Natural killer cell treated with Interleukin-12 subunit alpha and Interleukin-12 subunit beta and Interleukin-15 and Interleukin-18, amount 100 ng/mL, for 72 hours (primary cell): Measurements from ENCODE around the gene EEIG1. TPM values are rescaled to one million over a fixed set of nuclear protein-coding genes. Genes with fewer than 3 reads are reported as not detected.

Source experiments
- ATAC-seq, 2 donors: fragments of 150-1000 bp; cut with Tn5 transposase in 1 of 2; sonication (Bioruptor Pico), chemical (Tn5 transposase) in 1 of 2; 2 replicates each; pipeline ENCODE4 v1.10.0; 2021
- DNase-seq: peaks from one replicate; pipeline ENCODE4 v3.0.0; 2022; ENCODE audit warnings: low spot score
- H3K27ac Mint-ChIP-seq, 2 donors: 1 replicate in 1 of 2; 2 replicates in 1 of 2; pipeline ENCODE4 v1.8.0; 2022; ENCODE audit warnings: mixed read lengths in 2 of 2, mild to moderate bottlenecking in 1 of 2, moderate library complexity in 1 of 2
- H3K27me3 Mint-ChIP-seq, 2 donors: 1 replicate in 1 of 2; 2 replicates in 1 of 2; pipeline ENCODE4 v1.8.0; 2022; ENCODE audit warnings: mixed read lengths in 2 of 2
- H3K36me3 Mint-ChIP-seq: one replicate; pipeline ENCODE4 v1.8.0; 2022; ENCODE audit warnings: mixed read lengths
- H3K4me1 Mint-ChIP-seq, 2 donors: 1 replicate in 1 of 2; 2 replicates in 1 of 2; pipeline ENCODE4 v1.8.0; 2022; ENCODE audit warnings: low read depth in 2 of 2, mixed read lengths in 2 of 2, mild to moderate bottlenecking in 1 of 2
- H3K4me3 Mint-ChIP-seq: one replicate; pipeline ENCODE4 v1.8.0; 2022; ENCODE audit warnings: mixed read lengths
- H3K9me3 Mint-ChIP-seq: 2 replicates; pipeline ENCODE4 v1.8.0; 2022; ENCODE audit warnings: mixed read lengths
- total RNA-seq, 2 donors: library from RNA; stranded (reverse); gene quantifications; one replicate each; pipeline ENCODE4 v1.2.3, GENCODE V29; 2022

EEIG1 gene
- total RNA-seq, 2 donors from 2014 or later = 8.2 to 16.4 TPM

- H3K4me1 Mint-ChIP-seq = peaks cover 29 to 37% of the 10 kb centered on the region in 2 donors
- no peak overlapping the region for H3K4me3 Mint-ChIP-seq
- peak overlapping the region in 1 of 2 donors; percentile 65 for H3K27ac Mint-ChIP-seq
- H3K27me3 Mint-ChIP-seq = no peaks in the 10 kb centered on the region
- no peak for DNase-seq
- no peaks in the 10 kb centered on the region for H3K9me3 Mint-ChIP-seq
- no peak for ATAC-seq
- no peaks in the 10 kb centered on the region for H3K36me3 Mint-ChIP-seq
These were observed 5.1 kb downstream of the EEIG1 start for GRCh38 chr9:127975376-127976315.

GRCh38 chr9:127974769-127975261 is 6.0 kb downstream of the EEIG1 start:
- peaks cover 34 to 40% of the 10 kb centered on the region in 2 donors for H3K4me1 Mint-ChIP-seq
- H3K4me3 Mint-ChIP-seq = no peak overlapping the region
- H3K27me3 Mint-ChIP-seq = no peaks in the 10 kb centered on the region
- peak overlapping the region in 1 of 2 donors; percentile 36 for H3K27ac Mint-ChIP-seq
- H3K9me3 Mint-ChIP-seq = no peaks in the 10 kb centered on the region
- ATAC-seq = no peak
- no peaks in the 10 kb centered on the region for H3K36me3 Mint-ChIP-seq
- DNase-seq = no peak

GRCh38 chr9:127974001-127974768 is 6.6 kb downstream of the EEIG1 start:
- ATAC-seq (no peak), DNase-seq (no peak)
- Mint-ChIP-seq H3K27me3 (no peaks in the 10 kb centered on the region), H3K4me1 (peaks cover 36 to 38% of the 10 kb centered on the region in 2 donors), H3K9me3 (no peaks in the 10 kb centered on the region), H3K4me3 (no peak overlapping the region), H3K27ac (peak overlapping the region in 1 of 2 donors; percentile 36), H3K36me3 (no peaks in the 10 kb centered on the region)

- no peak overlapping the region for H3K27ac Mint-ChIP-seq
- DNase-seq (no peak), ATAC-seq (no peak)
- peaks cover 37 to 39% of the 10 kb centered on the region in 2 donors for H3K4me1 Mint-ChIP-seq
- no peaks in the 10 kb centered on the region for H3K27me3 Mint-ChIP-seq
- H3K9me3 Mint-ChIP-seq = no peaks in the 10 kb centered on the region
- H3K4me3 Mint-ChIP-seq = no peak overlapping the region
- no peaks in the 10 kb centered on the region for H3K36me3 Mint-ChIP-seq
These were observed 7.4 kb downstream of the EEIG1 start for GRCh38 chr9:127973169-127974000.

DNA sequence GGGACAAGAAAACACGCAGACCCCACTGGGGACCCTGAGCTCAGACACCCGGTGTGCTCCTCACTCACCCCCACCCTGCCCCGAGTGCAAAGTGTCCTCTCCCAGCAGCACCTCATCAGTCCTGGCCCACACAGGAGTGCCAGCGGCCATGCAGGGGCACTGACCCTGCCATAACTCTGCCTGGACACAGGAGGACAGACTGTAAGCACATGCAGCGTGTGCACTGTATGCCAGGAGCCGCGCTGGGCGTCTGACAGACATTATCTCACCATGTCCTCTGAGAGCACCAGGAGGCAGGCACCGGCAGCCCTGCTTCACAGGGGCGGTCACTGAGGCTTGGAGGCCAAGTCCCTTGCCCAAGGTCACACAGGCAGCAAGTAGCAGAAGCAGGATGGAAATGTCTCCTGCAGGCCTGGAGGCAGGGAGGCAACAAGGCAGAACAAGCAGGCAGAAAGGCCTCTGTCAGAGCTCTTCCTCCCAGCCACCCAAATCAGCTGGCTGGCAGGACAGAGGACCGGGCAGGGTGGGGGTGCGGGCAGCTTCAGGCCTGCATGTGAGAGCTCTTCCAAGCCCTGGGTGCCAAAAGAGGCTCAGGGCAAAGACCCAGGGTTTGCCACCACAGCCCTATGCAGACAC is 8.4 kb downstream of the EEIG1 start:
- H3K27ac Mint-ChIP-seq = peak overlapping the region; percentile 39 to 79
- peaks cover 39% of the 10 kb centered on the region in 2 donors for H3K4me1 Mint-ChIP-seq
- no peaks in the 10 kb centered on the region for H3K36me3 Mint-ChIP-seq
- ATAC-seq (no peak), DNase-seq (no peak)
- H3K27me3 Mint-ChIP-seq = no peaks in the 10 kb centered on the region
- no peaks in the 10 kb centered on the region for H3K9me3 Mint-ChIP-seq
- no peak overlapping the region for H3K4me3 Mint-ChIP-seq

GRCh38 chr9:127971357-127972235 is 9.2 kb downstream of the EEIG1 start:
- no peak for DNase-seq
- peaks cover 39% of the 10 kb centered on the region in 2 donors for H3K4me1 Mint-ChIP-seq
- peak overlapping the region; percentile 61 for H3K4me3 Mint-ChIP-seq

DNA sequence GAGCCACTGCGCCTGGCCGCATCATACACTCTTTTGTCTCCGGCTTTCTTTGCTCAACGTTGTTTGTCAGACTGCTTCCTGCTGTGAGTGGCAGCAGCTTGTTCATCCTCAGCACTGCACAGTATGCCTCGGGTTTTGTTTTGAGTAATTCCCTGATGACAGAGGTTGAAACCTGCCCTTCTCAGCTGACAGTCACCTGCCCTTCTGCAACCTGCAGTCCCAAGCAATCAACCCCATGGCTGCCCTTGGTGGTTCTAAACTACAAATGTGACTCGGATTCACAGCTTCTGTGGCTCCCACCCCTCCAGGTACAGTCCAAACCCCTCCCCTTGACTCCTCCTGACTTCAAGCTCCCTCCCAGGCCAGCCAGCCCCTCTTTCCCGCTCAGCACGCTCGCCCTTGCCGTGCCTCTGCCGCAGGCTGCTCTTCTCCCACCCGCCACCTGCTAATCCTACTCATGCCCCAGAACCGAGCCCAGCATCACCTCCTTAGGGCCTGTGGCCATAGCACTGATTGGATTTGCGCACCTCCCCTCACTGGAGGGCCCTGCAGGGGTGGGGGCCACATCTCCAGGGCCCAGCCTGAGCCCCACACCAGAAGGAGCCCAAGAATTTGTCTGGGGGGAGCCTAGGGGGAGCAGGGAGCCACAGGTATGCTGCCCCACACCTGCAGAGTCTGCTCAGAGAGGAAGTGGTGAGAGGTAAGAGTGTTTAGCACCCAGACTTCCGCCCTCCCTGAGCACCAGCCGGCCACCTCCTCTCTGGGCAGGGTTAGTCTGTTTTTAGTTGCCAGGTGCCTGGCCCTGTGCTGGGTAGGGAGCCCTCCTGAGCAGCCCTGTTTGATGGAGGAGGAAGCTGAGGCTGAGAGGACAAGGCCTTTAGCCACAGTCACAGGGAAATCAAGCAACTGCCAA is 10.1 kb downstream of the EEIG1 start:
- H3K4me3 Mint-ChIP-seq = peak overlapping the region; percentile 47
- H3K9me3 Mint-ChIP-seq = no peaks in the 10 kb centered on the region
- no peaks in the 10 kb centered on the region for H3K36me3 Mint-ChIP-seq
- DNase-seq = no peak
- H3K4me1 Mint-ChIP-seq = peaks cover 35 to 39% of the 10 kb centered on the region in 2 donors
- peak; percentile 79 to 88 for ATAC-seq
- H3K27ac Mint-ChIP-seq = peak overlapping the region; percentile 60 to 79
- H3K27me3 Mint-ChIP-seq = no peaks in the 10 kb centered on the region

More at GRCh38 chr9:127971357-127972235, 9.2 kb downstream of the EEIG1 start:
- Mint-ChIP-seq H3K36me3 (no peaks in the 10 kb centered on the region), H3K27me3 (no peaks in the 10 kb centered on the region), H3K27ac (peak overlapping the region; percentile 39 to 79), H3K9me3 (no peaks in the 10 kb centered on the region)
- ATAC-seq = peak; percentile 68 to 83

- Mint-ChIP-seq H3K9me3 (no peaks in the 10 kb centered on the region), H3K27me3 (no peaks in the 10 kb centered on the region), H3K4me1 (peaks cover 29 to 39% of the 10 kb centered on the region in 2 donors), H3K27ac (peak overlapping the region; percentile 49 to 50), H3K4me3 (no peak overlapping the region), H3K36me3 (no peaks in the 10 kb centered on the region)
- ATAC-seq (no peak), DNase-seq (no peak)
These were observed 11.9 kb downstream of the EEIG1 start for GRCh38 chr9:127968700-127969383.

- DNase-seq (no peak), ATAC-seq (no peak)
- peak overlapping the region; percentile 49 to 50 for H3K27ac Mint-ChIP-seq
- H3K4me1 Mint-ChIP-seq = peaks cover 29 to 39% of the 10 kb centered on the region in 2 donors
- no peaks in the 10 kb centered on the region for H3K9me3 Mint-ChIP-seq
- H3K36me3 Mint-ChIP-seq = no peaks in the 10 kb centered on the region
- no peaks in the 10 kb centered on the region for H3K27me3 Mint-ChIP-seq
- no peak overlapping the region for H3K4me3 Mint-ChIP-seq
These were observed 12.7 kb downstream of the EEIG1 start for GRCh38 chr9:127968042-127968441.

- Mint-ChIP-seq H3K4me1 (peaks cover 27 to 38% of the 10 kb centered on the region in 2 donors), H3K27me3 (no peaks in the 10 kb centered on the region), H3K4me3 (no peak overlapping the region), H3K27ac (no peak overlapping the region), H3K9me3 (no peaks in the 10 kb centered on the region), H3K36me3 (no peaks in the 10 kb centered on the region)
- no peak for ATAC-seq
- no peak for DNase-seq
These were observed 13.5 kb downstream of the EEIG1 start for GRCh38 chr9:127967151-127967809.
